Gastroesophageal sphincter (tissue), 4 donors: ENCODE data around the gene SHISA7. TPM values are rescaled to one million over a fixed set of nuclear protein-coding genes. Genes with fewer than 3 reads are reported as not detected.

Experiments used
- ATAC-seq: fragments of 150-250 bp; one replicate; pipeline ENCODE4 v1.9.1; 2016; ENCODE audit warnings: mild to moderate bottlenecking, moderate library complexity
- H3K27ac ChIP-seq, 4 donors: fragments of 200-600 bp; sonication (generic) in 3 of 4; 1 replicate in 3 of 4; 2 replicates in 1 of 4; pipeline ENCODE4 v1.5.1; 2016 to 2019
- H3K27me3 ChIP-seq: fragments of 200-600 bp; sonication (generic); one replicate; pipeline ENCODE4 v1.5.1; 2019
- H3K36me3 ChIP-seq, 2 donors: fragments of 200-600 bp; sonication (generic); one replicate each; pipeline ENCODE4 v1.5.1; 2019; ENCODE audit warnings: control low read depth in 1 of 2
- H3K4me1 ChIP-seq, 3 donors: fragments of 200-600 bp; sonication (generic); 1 replicate in 2 of 3; 2 replicates in 1 of 3; pipeline ENCODE4 v1.5.1; 2016 to 2019; ENCODE audit warnings: control low read depth in 2 of 3
- H3K4me3 ChIP-seq, 2 donors: fragments of 200-600 bp; sonication (generic); one replicate each; pipeline ENCODE4 v1.5.1; 2019; ENCODE audit warnings: mild to moderate bottlenecking in 1 of 2, moderate library complexity in 1 of 2
- H3K9me3 ChIP-seq, 3 donors: fragments of 200-600 bp; sonication (generic); one replicate each; pipeline ENCODE4 v1.5.1; 2017 to 2019; ENCODE audit warnings: control low read depth in 2 of 3
- CTCF ChIP-seq, 4 experiments: fragments of 200-600 bp in 2 of 4; fragments of 450-650 bp in 2 of 4; sonication (generic) in 1 of 4; IDR thresholded peaks; one replicate each; pipeline ENCODE4 v1.5.1; 2017 to 2019; ENCODE audit warnings: antibody characterized with exemption in 4 of 4, mild to moderate bottlenecking in 2 of 4, moderate library complexity in 2 of 4
- EP300 ChIP-seq: sonication (generic); formaldehyde crosslinking; IDR thresholded peaks from one replicate; pipeline ENCODE4 v1.6.1; 2017; ENCODE audit warnings: antibody characterized with exemption, mild to moderate bottlenecking
- POLR2A ChIP-seq, 2 donors: fragments of 450-650 bp; IDR thresholded peaks; one replicate each; pipeline ENCODE4 v1.6.1; 2017; ENCODE audit warnings: antibody characterized with exemption in 2 of 2, mild to moderate bottlenecking in 2 of 2, moderate library complexity in 1 of 2
- POLR2AphosphoS5 ChIP-seq: sonication (generic); formaldehyde crosslinking; IDR thresholded peaks from one replicate; pipeline ENCODE4 v1.6.1; 2017; ENCODE audit warnings: antibody characterized with exemption
- WGBS, 2 donors: methylation state at CpG; one replicate each; pipeline ENCODE4 v1.1.5; 2018; ENCODE audit warnings: low coverage in 1 of 2; 5-methylcytosine and 5-hydroxymethylcytosine counted together
- total RNA-seq, 4 donors: library from RNA; depleted of rRNA; stranded (reverse); fragments of >200 nt; gene quantifications; one replicate each; pipeline ENCODE4 v1.1.0, GENCODE V29; 2016

SHISA7 gene
- total RNA-seq, 4 donors from 2014 or later = not detected

GRCh38 chr19:55384920-55385723 is 58.0 kb downstream of the SHISA7 start:
- Histone ChIP-seq H3K27ac (peak overlapping the region; percentile 74 to 98 (median 92)), H3K4me3 (peak overlapping the region; percentile 27 to 79), H3K4me1 (peaks cover 0 to 60% (median 44%) of the 10 kb centered on the region in 3 donors), H3K36me3 (peaks cover 0 to 31% of the 10 kb centered on the region in 2 donors), H3K9me3 (no peaks in the 10 kb centered on the region), H3K27me3 (no peaks in the 10 kb centered on the region)
- no peak for TF ChIP-seq POLR2AphosphoS5
- TF ChIP-seq CTCF (IDR thresholded peaks at IDR 0.05) = no peak
- TF ChIP-seq POLR2A (IDR thresholded peaks at IDR 0.05) = no peak
- TF ChIP-seq EP300 = no peak
- WGBS, 2 donors = 0 to 43% methylated on average over 5 to 10 of the region's 34 CpGs
- ATAC-seq = peak; percentile 91

- peaks cover 0 to 23% of the 10 kb centered on the region in 2 donors for H3K36me3 ChIP-seq
- no peak for ATAC-seq
- no peaks in the 10 kb centered on the region for H3K9me3 ChIP-seq
- H3K27ac ChIP-seq = peak within 1 kb of the TSS; percentile 74 to 98 (median 92)
- no peaks in the 10 kb centered on the region for H3K27me3 ChIP-seq
- TF ChIP-seq POLR2AphosphoS5 (no peak), POLR2A (IDR thresholded peaks at IDR 0.05) (peak in 1 of 2 donors; percentile 11), CTCF (IDR thresholded peaks at IDR 0.05) (no peak)
- peaks cover 0 to 52% (median 41%) of the 10 kb centered on the region in 3 donors for H3K4me1 ChIP-seq
- WGBS, 2 donors = 64% methylated on average over 5 of the region's 72 CpGs; no CpG with 5 or more reads in 1 of the 2 donors
- peak within 1 kb of the TSS; percentile 27 to 79 for H3K4me3 ChIP-seq
Observed at GRCh38 chr19:55384131-55384919, 58.8 kb downstream of the SHISA7 start, which contains the start of gene TMEM238. Gene TMEM238 (minus strand): TSS chr19:55384292. CDS start chr19:55384259, 33 bp downstream.

GRCh38 chr19:55383279-55384130 is 59.6 kb downstream of the SHISA7 start:
- H3K27me3 ChIP-seq = no peaks in the 10 kb centered on the region
- WGBS, 2 donors = 7 to 29% methylated on average over 7 to 11 of the region's 88 CpGs
- peak overlapping the region; percentile 27 to 79 for H3K4me3 ChIP-seq
- H3K4me1 ChIP-seq = peaks cover 0 to 44% (median 35%) of the 10 kb centered on the region in 3 donors
- TF ChIP-seq CTCF (IDR thresholded peaks at IDR 0.05) = peak in 3 of 4 experiments; percentile 17 to 43 (median 20)
- peak; percentile 20 for TF ChIP-seq POLR2AphosphoS5
- TF ChIP-seq EP300 = no peak
- peak; percentile 9 to 19 for TF ChIP-seq POLR2A (IDR thresholded peaks at IDR 0.05)
- no peaks in the 10 kb centered on the region for H3K9me3 ChIP-seq
- peak overlapping the region in 3 of 4 donors; percentile 91 to 98 (median 92) for H3K27ac ChIP-seq
- H3K36me3 ChIP-seq = peaks cover 0 to 14% of the 10 kb centered on the region in 2 donors
- ATAC-seq = peak; percentile 29

GRCh38 chr19:55382522-55383054 is 60.5 kb downstream of the SHISA7 start:
- Histone ChIP-seq H3K27ac (no peak overlapping the region), H3K4me1 (peaks cover 0 to 39% (median 27%) of the 10 kb centered on the region in 3 donors), H3K36me3 (peaks cover 0 to 5% of the 10 kb centered on the region in 2 donors), H3K27me3 (peaks cover 6% of the 10 kb centered on the region), H3K4me3 (no peak overlapping the region), H3K9me3 (no peaks in the 10 kb centered on the region)
- WGBS, 2 donors = 100% methylated on average over 1 to 3 of the region's 3 CpGs
- TF ChIP-seq CTCF (IDR thresholded peaks at IDR 0.05) = no peak
- no peak for TF ChIP-seq EP300
- no peak for TF ChIP-seq POLR2AphosphoS5
- no peak for TF ChIP-seq POLR2A (IDR thresholded peaks at IDR 0.05)
- ATAC-seq = no peak
